Effector memory CD4-positive, alpha-beta T cell (primary cell): ENCODE data around the gene SRP9.
A peak's percentile ranks its signal among the peaks of the same experiment; 100 is the strongest.

Experiments
- DNase-seq, 3 donors: peaks; one replicate each; pipeline ENCODE4 v3.0.0-alpha.2; 2020
- H3K27ac ChIP-seq: 2 replicates; pipeline ENCODE4 v1.7.0; 2013; ENCODE audit warnings: mild to moderate bottlenecking, low read length, moderate library complexity; ENCODE audit not compliant: insufficient read depth, poor library complexity, severe bottlenecking
- H3K27me3 ChIP-seq: replicated peaks from 2 replicates; pipeline ENCODE4 v1.7.0; 2013; ENCODE audit warnings: mild to moderate bottlenecking, low read length; ENCODE audit not compliant: insufficient read depth, control insufficient read depth, poor library complexity, severe bottlenecking
- H3K36me3 ChIP-seq: 2 replicates; pipeline ENCODE4 v1.7.0; 2013; ENCODE audit warnings: mild to moderate bottlenecking, low read length, moderate library complexity; ENCODE audit not compliant: control insufficient read depth, insufficient read depth
- H3K4me1 ChIP-seq: 2 replicates; pipeline ENCODE4 v1.7.0; 2013; ENCODE audit warnings: low read length, mild to moderate bottlenecking; ENCODE audit not compliant: control insufficient read depth, insufficient read depth, poor library complexity, severe bottlenecking
- H3K4me3 ChIP-seq: 2 replicates; pipeline ENCODE4 v1.7.0; 2013; ENCODE audit warnings: low read length, low read depth, mild to moderate bottlenecking; ENCODE audit not compliant: insufficient read depth, poor library complexity, severe bottlenecking
- H3K9me3 ChIP-seq: 2 replicates; pipeline ENCODE4 v1.7.0; 2013; ENCODE audit warnings: mild to moderate bottlenecking, low read length, moderate library complexity; ENCODE audit not compliant: control insufficient read depth
- total RNA-seq, 3 donors: gene quantifications; one replicate each; lab custom pipeline; 2026; lab: John Stamatoyannopoulos, UW

The SRP9 gene, protein sequence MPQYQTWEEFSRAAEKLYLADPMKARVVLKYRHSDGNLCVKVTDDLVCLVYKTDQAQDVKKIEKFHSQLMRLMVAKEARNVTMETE
- total RNA-seq, result 33.5 to 61.2 (median 35.2) reads per million in 3 donors

DNA sequence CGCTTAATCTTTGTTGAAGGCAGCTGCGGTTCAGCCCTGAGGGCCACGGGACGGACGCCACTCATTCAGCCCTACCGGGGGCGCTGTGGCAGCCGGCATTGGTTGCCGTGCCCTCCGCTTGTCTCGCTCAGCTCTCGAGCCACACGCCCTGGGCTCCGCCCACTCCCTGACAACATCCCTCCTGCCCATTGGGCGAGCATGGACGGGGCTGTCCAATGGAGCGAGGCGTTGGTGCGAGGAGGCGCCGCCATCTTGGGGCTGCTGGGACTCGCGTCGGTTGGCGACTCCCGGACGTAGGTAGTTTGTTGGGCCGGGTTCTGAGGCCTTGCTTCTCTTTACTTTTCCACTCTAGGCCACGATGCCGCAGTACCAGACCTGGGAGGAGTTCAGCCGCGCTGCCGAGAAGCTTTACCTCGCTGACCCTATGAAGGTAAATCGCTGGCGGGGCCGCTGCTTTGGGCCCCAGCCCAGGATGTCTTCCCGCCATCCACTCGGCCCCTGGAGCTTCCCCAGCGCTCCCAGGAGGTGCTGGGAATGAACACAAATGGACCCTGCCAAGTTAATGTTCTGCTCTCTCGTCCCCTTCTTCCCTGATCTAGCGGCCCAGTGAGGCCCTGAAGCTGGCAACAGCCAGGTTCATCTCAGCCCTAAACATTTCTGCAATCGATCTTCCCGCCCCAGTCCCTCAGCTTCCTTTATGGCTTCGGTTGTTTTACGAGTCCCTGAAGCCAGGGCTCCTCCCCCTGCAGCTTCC lies at the start of gene SRP9:
Gene SRP9, plus strand, starts transcription at position 244 of the 754 bp plus-strand sequence. Its CDS starts 115 bp downstream, at position 359.
- peak within 1 kb of the TSS; percentile 72 for H3K4me3 ChIP-seq
- H3K9me3 ChIP-seq, result no peaks in the 10 kb centered on the region
- peak within 1 kb of the TSS; percentile 97 for H3K27ac ChIP-seq
- H3K27me3 ChIP-seq, result no peaks in the 10 kb centered on the region
- H3K36me3 ChIP-seq, result peaks cover 4% of the 10 kb centered on the region
- DNase-seq, result peak; percentile 95 to 98 (median 98)
- peaks cover 13% of the 10 kb centered on the region for H3K4me1 ChIP-seq

DNA sequence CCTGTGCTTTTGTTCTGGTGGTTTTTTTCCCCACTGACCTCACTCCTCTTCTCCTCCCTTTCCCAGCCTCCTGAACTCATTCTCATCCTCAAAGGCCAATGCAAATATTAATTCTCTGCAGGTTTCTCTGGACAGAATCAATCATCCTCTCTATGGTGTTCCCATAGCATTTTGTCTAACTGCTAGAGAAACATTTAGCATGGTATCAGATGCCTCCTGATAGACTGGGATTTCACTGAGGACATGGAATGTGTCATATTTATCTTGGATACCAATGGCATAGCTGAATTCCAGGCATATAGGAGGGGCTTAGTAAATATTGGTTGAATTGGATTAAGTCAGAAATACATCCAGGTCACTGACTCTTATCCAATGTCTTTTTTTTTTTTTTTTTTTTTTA lies 46.1 kb upstream of the SRP9 start:
- no peaks in the 10 kb centered on the region for H3K4me1 ChIP-seq
- no peak for DNase-seq
- no peaks in the 10 kb centered on the region for H3K36me3 ChIP-seq
- no peak overlapping the region for H3K4me3 ChIP-seq
- H3K27me3 ChIP-seq, result no peaks in the 10 kb centered on the region
- no peaks in the 10 kb centered on the region for H3K9me3 ChIP-seq
- H3K27ac ChIP-seq, result no peak overlapping the region

DNA sequence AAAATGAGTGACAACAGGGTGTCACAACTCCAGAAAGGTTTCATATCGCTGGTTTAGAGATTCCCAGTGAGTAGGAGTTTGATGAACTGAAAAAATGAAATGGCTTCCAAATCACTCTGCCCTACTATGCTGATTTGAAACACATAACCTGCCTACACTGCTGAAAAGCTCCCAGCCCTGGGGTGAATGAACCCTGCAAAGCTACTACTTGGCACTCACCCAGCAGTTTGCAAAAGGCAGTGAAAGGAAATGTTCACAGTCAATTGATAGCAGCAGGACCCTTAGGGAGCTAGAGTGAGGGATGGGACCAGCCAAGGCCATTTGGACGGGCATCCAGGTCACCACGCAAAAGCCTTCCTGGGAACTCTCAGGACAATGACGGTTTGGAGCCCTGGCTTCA lies 44.4 kb upstream of the SRP9 start:
- Histone ChIP-seq H3K4me3 (no peak overlapping the region), H3K27ac (no peak overlapping the region), H3K4me1 (no peaks in the 10 kb centered on the region), H3K27me3 (no peaks in the 10 kb centered on the region), H3K9me3 (no peaks in the 10 kb centered on the region), H3K36me3 (no peaks in the 10 kb centered on the region)
- DNase-seq, result no peak

DNA sequence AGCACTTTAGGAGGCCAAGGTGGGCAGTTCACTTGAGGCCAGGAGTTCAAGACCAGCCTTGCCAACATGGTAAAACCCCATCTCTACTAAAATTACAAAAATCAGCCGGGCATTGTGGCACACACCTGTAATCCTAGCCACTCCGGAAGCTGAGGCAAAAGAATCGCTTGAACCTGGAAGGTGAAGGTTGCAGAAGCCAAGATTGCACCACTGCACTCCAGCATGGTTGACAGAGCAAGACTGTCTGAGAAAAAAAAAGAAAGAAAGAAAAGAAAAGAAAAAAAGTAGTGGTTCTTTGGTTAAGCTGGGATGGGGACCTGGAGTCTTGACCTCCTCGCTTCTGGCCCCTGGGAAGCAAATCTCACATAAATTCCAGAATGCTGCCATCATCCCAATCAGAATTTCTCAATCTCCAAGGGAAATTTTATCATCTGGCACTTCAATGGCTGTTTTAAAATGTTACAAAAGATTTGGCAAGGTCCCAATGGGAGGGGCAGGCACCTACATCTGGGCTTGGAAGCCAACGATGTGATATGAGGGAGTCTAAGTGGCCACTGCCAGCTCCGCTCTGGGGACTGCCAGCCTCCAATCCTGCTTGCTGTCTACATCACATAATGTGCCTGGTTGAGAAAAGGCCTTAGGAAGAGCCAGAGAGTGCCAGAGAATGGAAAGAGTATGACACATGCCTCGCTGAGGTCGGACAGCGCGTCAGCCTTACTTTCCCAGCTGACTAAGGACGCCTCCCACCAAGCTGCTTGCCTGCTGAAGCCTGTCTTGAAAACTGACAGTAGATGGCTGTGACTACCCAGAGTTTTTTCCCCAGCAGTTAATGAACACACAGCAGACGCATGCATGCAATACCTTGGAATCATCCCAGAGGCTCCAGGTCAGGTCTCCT lies 42.1 kb upstream of the SRP9 start:
- Histone ChIP-seq H3K9me3 (no peaks in the 10 kb centered on the region), H3K36me3 (no peaks in the 10 kb centered on the region), H3K4me3 (no peak overlapping the region), H3K27ac (no peak overlapping the region), H3K4me1 (no peaks in the 10 kb centered on the region), H3K27me3 (no peaks in the 10 kb centered on the region)
- no peak for DNase-seq

DNA sequence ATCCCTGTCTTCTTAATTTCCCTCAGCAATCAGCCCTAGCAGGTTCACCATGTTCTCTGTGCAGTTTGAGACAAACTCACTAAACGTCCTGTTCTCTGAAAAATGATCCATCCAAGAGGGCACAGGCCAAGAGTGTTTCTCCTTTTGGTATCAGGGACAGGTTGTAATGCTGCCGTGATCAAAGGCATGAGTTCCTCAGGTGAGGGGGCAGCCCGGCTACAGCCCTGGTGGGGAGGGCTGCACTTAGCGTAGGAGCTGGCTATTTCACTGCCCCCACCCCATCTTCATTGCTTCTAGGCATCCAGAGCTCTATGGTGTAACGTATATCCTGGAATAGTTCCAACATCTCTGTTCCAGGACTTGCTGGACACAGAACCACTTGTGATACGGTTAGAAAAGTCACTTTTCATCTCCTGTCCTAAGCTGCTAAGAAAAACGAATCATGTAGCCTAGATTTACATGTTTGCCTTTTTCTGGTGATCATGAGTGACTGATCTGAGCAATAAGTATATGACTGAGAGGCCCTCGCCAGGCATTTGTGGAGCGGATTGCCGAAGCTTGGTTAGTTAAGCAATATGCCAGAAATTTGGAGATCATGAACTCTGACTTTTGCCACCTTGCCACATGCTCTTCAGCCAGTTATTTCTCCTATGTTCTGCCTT lies 41.1 kb upstream of the SRP9 start:
- Histone ChIP-seq H3K4me3 (no peak overlapping the region), H3K36me3 (no peaks in the 10 kb centered on the region), H3K27me3 (no peaks in the 10 kb centered on the region), H3K9me3 (no peaks in the 10 kb centered on the region), H3K4me1 (no peaks in the 10 kb centered on the region), H3K27ac (no peak overlapping the region)
- DNase-seq, result no peak

DNA sequence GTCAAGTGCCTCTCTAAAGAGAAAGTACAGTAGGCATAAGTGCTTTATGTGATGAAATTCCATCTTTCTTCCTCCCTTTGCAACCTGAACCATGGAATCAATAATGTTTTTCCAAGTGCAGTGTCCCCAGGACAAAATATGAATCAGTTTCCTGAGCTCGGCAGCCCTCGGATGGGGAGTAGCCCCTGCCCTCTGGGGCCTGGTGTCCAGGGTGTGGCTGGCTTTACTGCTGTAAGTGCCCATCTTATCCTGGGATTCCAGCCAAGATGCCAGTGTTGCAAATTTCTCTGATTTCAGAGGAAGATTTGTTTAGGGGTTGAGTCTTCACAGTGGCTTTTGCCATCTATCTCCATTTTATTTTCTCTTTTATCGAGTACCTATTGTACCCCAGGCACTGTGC lies 40.5 kb upstream of the SRP9 start:
- DNase-seq, result no peak

DNA sequence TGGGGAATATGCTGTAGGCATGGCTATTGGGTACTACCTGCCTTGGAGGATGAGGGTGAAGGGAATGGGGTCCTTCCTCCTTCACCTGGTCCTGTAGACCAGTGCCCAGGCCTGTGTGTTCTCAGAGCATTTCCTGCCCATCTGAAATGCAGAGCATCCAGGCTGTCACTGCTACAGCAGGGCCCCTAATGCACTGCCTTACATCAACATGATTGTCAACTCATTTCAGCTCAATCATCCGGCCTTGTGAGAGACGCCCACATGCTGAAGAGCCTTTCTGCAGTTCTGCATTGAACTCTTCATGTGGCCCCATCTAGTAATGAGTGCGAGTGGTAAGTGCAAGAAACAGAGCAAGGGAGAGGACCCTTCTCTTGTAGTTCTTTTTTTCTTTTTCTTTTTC lies 39.8 kb upstream of the SRP9 start:
- H3K4me3 ChIP-seq, result no peak overlapping the region
- no peaks in the 10 kb centered on the region for H3K27me3 ChIP-seq
- no peaks in the 10 kb centered on the region for H3K9me3 ChIP-seq
- DNase-seq, result no peak
- H3K4me1 ChIP-seq, result no peaks in the 10 kb centered on the region
- no peaks in the 10 kb centered on the region for H3K36me3 ChIP-seq
- no peak overlapping the region for H3K27ac ChIP-seq

More for the DNA sequence above, 40.5 kb upstream of the SRP9 start:
- Histone ChIP-seq H3K4me1 (no peaks in the 10 kb centered on the region), H3K9me3 (no peaks in the 10 kb centered on the region), H3K4me3 (no peak overlapping the region), H3K27me3 (no peaks in the 10 kb centered on the region), H3K27ac (no peak overlapping the region), H3K36me3 (no peaks in the 10 kb centered on the region)

DNA sequence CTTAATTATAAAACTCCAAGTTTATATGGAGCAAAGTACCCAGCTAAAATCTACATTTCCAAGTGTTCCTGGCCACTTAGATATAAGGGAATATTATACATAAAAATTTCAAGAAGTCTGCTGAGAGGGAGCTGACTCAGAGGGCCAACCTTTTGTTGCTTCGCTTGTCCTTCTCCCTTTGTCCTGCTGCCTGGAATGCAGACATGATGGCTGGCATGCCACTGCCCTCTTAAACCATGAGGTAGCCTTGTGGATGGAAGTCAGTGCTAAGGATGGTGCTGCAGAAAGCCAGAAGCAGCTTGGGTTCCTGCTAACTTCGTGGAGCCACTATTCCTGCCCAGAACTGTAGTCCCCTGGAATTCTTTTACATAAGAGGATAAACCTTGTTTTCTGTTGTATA lies 38.9 kb upstream of the SRP9 start:
- no peaks in the 10 kb centered on the region for H3K9me3 ChIP-seq
- H3K27me3 ChIP-seq, result no peaks in the 10 kb centered on the region
- H3K4me3 ChIP-seq, result no peak overlapping the region
- DNase-seq, result no peak
- no peaks in the 10 kb centered on the region for H3K4me1 ChIP-seq
- H3K36me3 ChIP-seq, result no peaks in the 10 kb centered on the region
- H3K27ac ChIP-seq, result no peak overlapping the region

DNA sequence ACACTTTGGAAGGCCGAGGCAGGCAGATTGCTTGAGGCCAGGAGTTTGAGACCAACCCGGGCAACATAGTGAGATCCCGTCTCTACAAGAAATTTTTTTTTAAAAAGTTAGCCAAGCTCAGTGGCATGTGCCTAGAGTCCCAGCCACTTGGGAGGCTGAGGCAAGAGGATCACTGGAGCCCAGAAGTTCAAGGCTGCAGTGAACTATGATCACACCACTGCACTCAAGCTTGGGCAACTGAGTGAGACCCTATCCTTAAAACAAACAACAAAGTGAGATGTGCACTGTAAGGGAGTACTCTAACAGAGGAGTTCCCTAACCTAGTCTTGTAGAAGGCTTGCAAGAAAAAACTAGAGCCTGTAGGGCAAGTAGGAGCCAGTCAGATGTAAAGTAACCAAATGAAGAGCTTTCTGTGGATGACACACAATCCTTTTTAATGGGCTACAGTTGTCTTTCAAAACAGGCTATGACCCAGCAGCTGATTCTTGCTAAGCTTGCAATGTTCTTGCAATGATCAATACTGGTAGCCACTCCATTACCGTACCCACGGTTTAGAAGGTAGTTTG lies 38.0 kb upstream of the SRP9 start:
- no peak overlapping the region for H3K4me3 ChIP-seq
- no peaks in the 10 kb centered on the region for H3K9me3 ChIP-seq
- no peaks in the 10 kb centered on the region for H3K27me3 ChIP-seq

More for the DNA sequence above, 38.0 kb upstream of the SRP9 start:
- no peak for DNase-seq
- no peak overlapping the region for H3K27ac ChIP-seq
- H3K4me1 ChIP-seq, result no peaks in the 10 kb centered on the region
- H3K36me3 ChIP-seq, result no peaks in the 10 kb centered on the region
